HEK293T (cell line): ENCODE data around the gene UBTD1.

Experiments used
- FOXA1 ChIP-seq: fragments of 450-650 bp; IDR thresholded peaks from 2 replicates; pipeline ENCODE4 v1.6.1; 2016; ENCODE audit warnings: mild to moderate bottlenecking
- FOXM1 ChIP-seq: fragments of 450-650 bp; IDR thresholded peaks from 2 replicates; pipeline ENCODE4 v1.6.1; 2017; ENCODE audit warnings: mild to moderate bottlenecking, borderline replicate concordance
- NFRKB ChIP-seq: fragments of 450-650 bp; IDR thresholded peaks from 2 replicates; pipeline ENCODE4 v1.6.1; 2016; ENCODE audit warnings: mild to moderate bottlenecking, moderate library complexity
- SP1 ChIP-seq: fragments of 450-650 bp; IDR thresholded peaks from 2 replicates; pipeline ENCODE4 v1.6.1; 2017
- SUZ12 ChIP-seq: fragments of 450-650 bp; IDR thresholded peaks from 2 replicates; pipeline ENCODE4 v1.6.1; 2016; ENCODE audit warnings: mild to moderate bottlenecking
- TARDBP ChIP-seq: fragments of 450-650 bp; IDR thresholded peaks from 2 replicates; pipeline ENCODE4 v1.6.1; 2016
- ZNF384 ChIP-seq: fragments of 450-650 bp; IDR thresholded peaks from 2 replicates; pipeline ENCODE4 v1.6.1; 2016

- TF ChIP-seq NFRKB (no peak), TARDBP (no peak), FOXA1 (no peak), SUZ12 (no peak), FOXM1 (no peak), SP1 (no peak), ZNF384 (no peak)
Measured at GRCh38 chr10:97462309-97462708, 36.4 kb upstream of the UBTD1 start.
